ENCODE data around the gene ICAM4. TPM values are rescaled to one million over a fixed set of nuclear protein-coding genes. Genes with fewer than 3 reads are reported as not detected.

The ICAM4 gene
- total RNA-seq, 1 donor from 2014 or later = not detected

GRCh38 chr19:10283301-10284064 is 3.3 kb upstream of the ICAM4 start:
- no peak for TF ChIP-seq POLR2A (IDR thresholded peaks at IDR 0.05)
- TF ChIP-seq POLR2AphosphoS5 (IDR thresholded peaks at IDR 0.05; ENCODE audit: insufficient read depth in 1 of 2, low read depth in 1 of 2) = no peak
- TF ChIP-seq CTCF (IDR thresholded peaks at IDR 0.05) = no peak
- intact Hi-C loops (cut with DNase I) = no loop called here

GRCh38 chr19:10284065-10284959 is 2.4 kb upstream of the ICAM4 start:
- intact Hi-C loops (cut with DNase I) = no loop called here
- Histone ChIP-seq H3K4me1 (peaks cover 37% of the 10 kb centered on the region), H3K27me3 (peaks cover 5% of the 10 kb centered on the region), H3K36me3 (peaks cover 0 to 19% of the 10 kb centered on the region in 2 donors), H3K4me3 (no peak overlapping the region), H3K27ac (no peak overlapping the region), H3K9me3 (no peaks in the 10 kb centered on the region)
- DNase-seq (ENCODE audit: extremely low spot score in 2 of 2) = peak in 1 of 2 donors; percentile 91
- TF ChIP-seq POLR2A (IDR thresholded peaks at IDR 0.05) (no peak), POLR2AphosphoS5 (IDR thresholded peaks at IDR 0.05; ENCODE audit: insufficient read depth in 1 of 2, low read depth in 1 of 2) (no peak)

More at GRCh38 chr19:10283301-10284064, 3.3 kb upstream of the ICAM4 start:
- Histone ChIP-seq H3K4me1 (peaks cover 29% of the 10 kb centered on the region), H3K27me3 (no peaks in the 10 kb centered on the region), H3K27ac (no peak overlapping the region), H3K4me3 (no peak overlapping the region), H3K36me3 (peaks cover 0 to 19% of the 10 kb centered on the region in 2 donors), H3K9me3 (no peaks in the 10 kb centered on the region)
- no peak for DNase-seq (ENCODE audit: extremely low spot score in 2 of 2)

GRCh38 chr19:10284960-10285278 is 1.8 kb upstream of the ICAM4 start:
- Histone ChIP-seq H3K27me3 (peaks cover 6% of the 10 kb centered on the region), H3K4me1 (peaks cover 43% of the 10 kb centered on the region), H3K9me3 (no peaks in the 10 kb centered on the region), H3K27ac (no peak overlapping the region), H3K4me3 (no peak overlapping the region), H3K36me3 (peaks cover 0 to 19% of the 10 kb centered on the region in 2 donors)
- TF ChIP-seq POLR2A (IDR thresholded peaks at IDR 0.05) (no peak), CTCF (IDR thresholded peaks at IDR 0.05) (no peak), POLR2AphosphoS5 (IDR thresholded peaks at IDR 0.05; ENCODE audit: insufficient read depth in 1 of 2, low read depth in 1 of 2) (no peak)
- intact Hi-C loops (cut with DNase I) = no loop called here
- DNase-seq (ENCODE audit: extremely low spot score in 2 of 2) = no peak

GRCh38 chr19:10285393-10285792 is 1.4 kb upstream of the ICAM4 start:
- Histone ChIP-seq H3K4me1 (peaks cover 48% of the 10 kb centered on the region), H3K36me3 (peaks cover 0 to 19% of the 10 kb centered on the region in 2 donors), H3K27me3 (peaks cover 6% of the 10 kb centered on the region), H3K9me3 (no peaks in the 10 kb centered on the region), H3K4me3 (no peak overlapping the region), H3K27ac (no peak overlapping the region)
- intact Hi-C loops (cut with DNase I) = no loop called here
- no peak for DNase-seq (ENCODE audit: extremely low spot score in 2 of 2)
- TF ChIP-seq POLR2AphosphoS5 (IDR thresholded peaks at IDR 0.05; ENCODE audit: insufficient read depth in 1 of 2, low read depth in 1 of 2) (no peak), CTCF (IDR thresholded peaks at IDR 0.05) (no peak), POLR2A (IDR thresholded peaks at IDR 0.05) (no peak)

- peak overlapping the region; percentile 37 to 56 for H3K4me3 ChIP-seq
- H3K4me1 ChIP-seq = peaks cover 80% of the 10 kb centered on the region
- H3K27ac ChIP-seq = no peak overlapping the region
- peaks cover 0 to 15% of the 10 kb centered on the region in 2 donors for H3K36me3 ChIP-seq
- peaks cover 7% of the 10 kb centered on the region for H3K27me3 ChIP-seq
- no peaks in the 10 kb centered on the region for H3K9me3 ChIP-seq
- intact Hi-C loops (cut with DNase I) = no loop called here
- no peak for TF ChIP-seq POLR2AphosphoS5 (IDR thresholded peaks at IDR 0.05; ENCODE audit: insufficient read depth in 1 of 2, low read depth in 1 of 2)
- TF ChIP-seq POLR2A (IDR thresholded peaks at IDR 0.05) = no peak
- no peak for TF ChIP-seq CTCF (IDR thresholded peaks at IDR 0.05)
- DNase-seq (ENCODE audit: extremely low spot score in 2 of 2) = no peak
These were observed 2.0 kb downstream of the ICAM4 start for GRCh38 chr19:10288662-10289166.

All from vagina (tissue), 2 donors.